ENCODE measurements around the gene VARS2. TPM values are rescaled to one million over a fixed set of nuclear protein-coding genes. Genes with fewer than 3 reads are reported as not detected.
"Not testable (repeated sequence)": the region's sequence is repeated elsewhere in the genome, so short reads cannot be mapped to it uniquely, and the experiment has no call there.

Gene VARS2
- total and polyA plus RNA-seq, 3 donors from 2014 or later, result 31.4 to 45.5 (median 36.5) TPM

DNA sequence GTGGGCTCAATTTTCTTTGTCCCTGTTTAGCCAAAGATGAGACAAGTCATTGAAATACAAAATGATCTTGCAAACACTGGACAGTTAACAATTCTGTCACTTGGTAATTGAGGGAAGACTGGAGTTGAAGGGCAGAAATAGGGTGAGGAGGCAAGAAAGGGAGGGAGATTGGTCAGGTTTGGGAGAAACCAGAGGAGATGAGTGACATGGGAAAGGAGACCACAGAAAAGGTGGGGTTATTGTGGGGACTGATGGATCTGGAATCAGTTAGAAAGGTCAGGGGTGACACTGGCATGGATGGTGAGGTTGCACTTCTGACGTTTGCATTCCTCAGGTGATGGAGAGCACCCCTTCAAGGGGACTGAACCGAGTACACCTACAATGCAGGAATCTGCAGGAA is 5.3 kb upstream of the VARS2 start:
- Histone ChIP-seq H3K9me3 (no peaks in the 10 kb centered on the region), H3K4me1 (peaks cover 14% of the 10 kb centered on the region), H3K27me3 (no peaks in the 10 kb centered on the region), H3K27ac (no peak overlapping the region), H3K4me3 (peak overlapping the region; percentile 78 to 83), H3K36me3 (ENCODE audit: low read depth, missing control alignments) (no peaks in the 10 kb centered on the region)
- TF ChIP-seq, protein P1, sequence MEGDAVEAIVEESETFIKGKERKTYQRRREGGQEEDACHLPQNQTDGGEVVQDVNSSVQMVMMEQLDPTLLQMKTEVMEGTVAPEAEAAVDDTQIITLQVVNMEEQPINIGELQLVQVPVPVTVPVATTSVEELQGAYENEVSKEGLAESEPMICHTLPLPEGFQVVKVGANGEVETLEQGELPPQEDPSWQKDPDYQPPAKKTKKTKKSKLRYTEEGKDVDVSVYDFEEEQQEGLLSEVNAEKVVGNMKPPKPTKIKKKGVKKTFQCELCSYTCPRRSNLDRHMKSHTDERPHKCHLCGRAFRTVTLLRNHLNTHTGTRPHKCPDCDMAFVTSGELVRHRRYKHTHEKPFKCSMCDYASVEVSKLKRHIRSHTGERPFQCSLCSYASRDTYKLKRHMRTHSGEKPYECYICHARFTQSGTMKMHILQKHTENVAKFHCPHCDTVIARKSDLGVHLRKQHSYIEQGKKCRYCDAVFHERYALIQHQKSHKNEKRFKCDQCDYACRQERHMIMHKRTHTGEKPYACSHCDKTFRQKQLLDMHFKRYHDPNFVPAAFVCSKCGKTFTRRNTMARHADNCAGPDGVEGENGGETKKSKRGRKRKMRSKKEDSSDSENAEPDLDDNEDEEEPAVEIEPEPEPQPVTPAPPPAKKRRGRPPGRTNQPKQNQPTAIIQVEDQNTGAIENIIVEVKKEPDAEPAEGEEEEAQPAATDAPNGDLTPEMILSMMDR (IDR thresholded peaks at IDR 0.05), result no peak
- TF ChIP-seq POLR2A (IDR thresholded peaks at IDR 0.05), result no peak
- intact Hi-C loops (cut with DNase I; ENCODE audit: low total_unique reads), result no loop called here
- WGBS, 2 donors, result 23 to 38% methylated on average over 2 of the region's 2 CpGs
- DNase-seq, result no peak

GRCh38 chr6:30910473-30910872 is 3.6 kb upstream of the VARS2 start:
- intact Hi-C loops (cut with DNase I; ENCODE audit: low total_unique reads); H3K4me3 ChIP-seq; H3K9me3 ChIP-seq; H3K27ac ChIP-seq; H3K36me3 ChIP-seq (ENCODE audit: low read depth, missing control alignments); DNase-seq; H3K27me3 ChIP-seq: not testable (repeated sequence)
- 90 to 94% methylated on average over 9 to 12 of the region's 12 CpGs for WGBS, 2 donors
- H3K4me1 ChIP-seq, result peaks cover 24% of the 10 kb centered on the region

- 63 to 72% methylated on average over 8 of the region's 8 CpGs for WGBS, 2 donors
- peak overlapping the region; percentile 92 to 93 for H3K27ac ChIP-seq
- H3K9me3 ChIP-seq, result no peaks in the 10 kb centered on the region
- no peaks in the 10 kb centered on the region for H3K27me3 ChIP-seq
- no peak overlapping the region for H3K4me3 ChIP-seq
- intact Hi-C loops (cut with DNase I; ENCODE audit: low total_unique reads), result no loop called here
- peaks cover 30% of the 10 kb centered on the region for H3K4me1 ChIP-seq
- no peak for DNase-seq
- no peak for TF ChIP-seq POLR2A (IDR thresholded peaks at IDR 0.05)
- TF ChIP-seq, protein P1 (IDR thresholded peaks at IDR 0.05), result no peak
- H3K36me3 ChIP-seq (ENCODE audit: low read depth, missing control alignments), result no peaks in the 10 kb centered on the region
Measured at GRCh38 chr6:30912746-30913520, 1.1 kb upstream of the VARS2 start.

GRCh38 chr6:30913721-30914075 is 340 bp upstream of the VARS2 start:
- H3K4me1 ChIP-seq, result peaks cover 28% of the 10 kb centered on the region
- TF ChIP-seq POLR2A (IDR thresholded peaks at IDR 0.05), result no peak
- TF ChIP-seq, protein P1 (IDR thresholded peaks at IDR 0.05), result no peak
- H3K36me3 ChIP-seq (ENCODE audit: low read depth, missing control alignments), result no peaks in the 10 kb centered on the region
- no peak for DNase-seq
- H3K9me3 ChIP-seq, result no peaks in the 10 kb centered on the region
- H3K27me3 ChIP-seq, result no peaks in the 10 kb centered on the region
- H3K4me3 ChIP-seq, result peak overlapping the region; percentile 56 to 65
- H3K27ac ChIP-seq, result peak overlapping the region; percentile 92 to 93
- intact Hi-C loops (cut with DNase I; ENCODE audit: low total_unique reads), result no loop called here
- WGBS, 2 donors, result 2 to 7% methylated on average over 25 to 28 of the region's 31 CpGs

GRCh38 chr6:30914854-30915590 is 984 bp downstream of the VARS2 start:
- Histone ChIP-seq H3K27me3 (no peaks in the 10 kb centered on the region), H3K27ac (peak overlapping the region; percentile 92 to 93), H3K4me3 (peak overlapping the region; percentile 56 to 65), H3K4me1 (peaks cover 22% of the 10 kb centered on the region), H3K9me3 (no peaks in the 10 kb centered on the region), H3K36me3 (ENCODE audit: low read depth, missing control alignments) (no peaks in the 10 kb centered on the region)
- DNase-seq, result no peak
- intact Hi-C loops (cut with DNase I; ENCODE audit: low total_unique reads), result loop anchor here (5.0 kb wide), 1 partner anchor 152 kb away; no protein-coding TSS in a partner anchor
- TF ChIP-seq POLR2A (IDR thresholded peaks at IDR 0.05), result no peak
- WGBS, 2 donors, result 9 to 20% methylated on average over 17 of the region's 17 CpGs
